Measurements from ENCODE around the gene RAB15. TPM values are rescaled to one million over a fixed set of nuclear protein-coding genes. Genes with fewer than 3 reads are reported as not detected.

Gene RAB15
- total and polyA plus RNA-seq, 2 donors (not counting 3 experiments of a cell fraction or from before 2014, with no cell fraction given), result 24.9 to 33.3 TPM

DNA sequence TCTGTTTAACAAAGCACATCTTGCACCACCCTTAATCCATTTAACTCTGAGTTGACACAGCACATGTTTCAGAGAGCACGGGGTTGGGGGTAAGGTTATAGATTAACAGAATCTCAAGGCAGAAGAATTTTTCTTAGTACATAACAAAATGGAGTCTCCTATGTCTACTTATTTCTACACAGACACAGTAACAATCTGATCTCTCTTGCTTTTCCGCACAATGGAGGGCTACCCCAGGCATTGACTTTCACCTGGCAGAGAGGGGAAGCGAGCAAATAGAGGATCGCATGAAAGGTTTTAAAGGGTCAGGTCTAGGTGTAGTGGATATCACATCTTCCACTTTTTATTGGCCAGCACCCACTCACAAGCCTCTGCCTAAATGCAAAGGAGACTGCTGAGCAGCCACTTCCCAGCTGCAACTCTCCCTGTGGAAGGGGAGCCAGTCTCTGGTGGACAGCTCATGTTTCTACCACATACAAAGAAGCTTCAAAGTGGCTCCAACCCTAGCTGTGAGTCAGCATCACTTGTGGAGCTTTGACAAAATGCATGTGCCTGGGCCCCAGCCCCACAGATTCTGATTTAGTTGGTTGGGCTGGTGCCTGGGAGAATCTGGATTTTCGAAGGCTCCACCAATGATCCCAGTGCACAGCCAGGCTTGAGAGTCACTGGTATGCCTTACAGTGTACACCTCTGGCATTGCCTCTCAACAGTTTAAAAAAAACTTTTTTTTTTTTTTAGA is 7.4 kb upstream of the RAB15 start:
- DNase-seq (ENCODE audit: low read depth, low spot score) (no peak), FAIRE-seq (no peak)
- no peaks in the 10 kb centered on the region for H3K9me1 ChIP-seq (replicated peaks; ENCODE audit: control insufficient read depth, extremely low read depth, insufficient read depth, low read length)
- H3K9ac ChIP-seq (replicated peaks; ENCODE audit: extremely low read depth, insufficient read depth, low read length), result no peak overlapping the region
- no peak overlapping the region for H3K4me3 ChIP-seq (replicated peaks in 1 of 3; ENCODE audit: insufficient read depth in 1 of 3, low read depth in 1 of 3, low read length in 3 of 3)
- intact Hi-C loops (cut with micrococcal nuclease) (loop anchor here (5.0 kb wide), 1 partner anchor 177 kb away; no protein-coding TSS in a partner anchor), dilution Hi-C loops (cut with MboI; ENCODE audit: extremely low pct_ligation_motif_present, low sequenced_read_pairs) (no loop called here)
- no peaks in the 10 kb centered on the region for H3K36me3 ChIP-seq (ENCODE audit: control insufficient read depth in 2 of 2, extremely low read depth in 1 of 2, insufficient read depth in 2 of 2, low read length in 2 of 2)
- BruUV-seq (replicated peaks), result no TSS peak
- no peaks in the 10 kb centered on the region for H3K9me3 ChIP-seq (replicated peaks; ENCODE audit: control insufficient read depth, insufficient read depth, low read length)
- ChIA-PET CTCF (interaction anchor here (0.7 kb wide), 1 partner anchor 41 kb away, joined by 3 read pairs; no protein-coding TSS in a partner anchor), POLR2A (no interaction called here)
- H3K79me2 ChIP-seq (ENCODE audit: control insufficient read depth, insufficient read depth, low read length), result no peaks in the 10 kb centered on the region
- no peaks in the 10 kb centered on the region for H4K20me1 ChIP-seq (replicated peaks; ENCODE audit: control insufficient read depth, extremely low read depth, insufficient read depth, low read length)
- no peak overlapping the region for H2AFZ ChIP-seq (ENCODE audit: low read depth, low read length)
- no peak overlapping the region for H3K27ac ChIP-seq (ENCODE audit: insufficient read depth, low read depth, low read length)
- peaks cover 3% of the 10 kb centered on the region for H3K4me1 ChIP-seq (ENCODE audit: control insufficient read depth, extremely low read depth, insufficient read depth, low read length)
- H3K4me2 ChIP-seq (ENCODE audit: insufficient read depth, low read length), result no peak overlapping the region
- peaks cover 15 to 20% of the 10 kb centered on the region in 2 experiments for H3K27me3 ChIP-seq (ENCODE audit: control insufficient read depth in 2 of 2, insufficient read depth in 2 of 2, low read length in 2 of 2)
- TF ChIP-seq POLR2AphosphoS5 (IDR thresholded peaks at IDR 0.05; ENCODE audit: insufficient read depth, low read depth, low read length) (no peak), EZH2 (IDR thresholded peaks at IDR 0.05; ENCODE audit: borderline replicate concordance, low read depth, low read length, severe bottlenecking) (no peak), FOS (IDR thresholded peaks at IDR 0.05; ENCODE audit: borderline replicate concordance, insufficient read depth, low read length) (no peak), GATA2 (IDR thresholded peaks at IDR 0.05; ENCODE audit: insufficient read depth, insufficient read length, low read depth, low read length) (no peak), JUN (IDR thresholded peaks at IDR 0.05; ENCODE audit: borderline replicate concordance, insufficient read depth, insufficient read length, low read depth) (no peak), MYC (IDR thresholded peaks at IDR 0.05; ENCODE audit: low read depth, low read length) (no peak), POLR2A (IDR thresholded peaks at IDR 0.05; ENCODE audit: low read depth, low read length) (no peak)
- TF ChIP-seq, protein P1, sequence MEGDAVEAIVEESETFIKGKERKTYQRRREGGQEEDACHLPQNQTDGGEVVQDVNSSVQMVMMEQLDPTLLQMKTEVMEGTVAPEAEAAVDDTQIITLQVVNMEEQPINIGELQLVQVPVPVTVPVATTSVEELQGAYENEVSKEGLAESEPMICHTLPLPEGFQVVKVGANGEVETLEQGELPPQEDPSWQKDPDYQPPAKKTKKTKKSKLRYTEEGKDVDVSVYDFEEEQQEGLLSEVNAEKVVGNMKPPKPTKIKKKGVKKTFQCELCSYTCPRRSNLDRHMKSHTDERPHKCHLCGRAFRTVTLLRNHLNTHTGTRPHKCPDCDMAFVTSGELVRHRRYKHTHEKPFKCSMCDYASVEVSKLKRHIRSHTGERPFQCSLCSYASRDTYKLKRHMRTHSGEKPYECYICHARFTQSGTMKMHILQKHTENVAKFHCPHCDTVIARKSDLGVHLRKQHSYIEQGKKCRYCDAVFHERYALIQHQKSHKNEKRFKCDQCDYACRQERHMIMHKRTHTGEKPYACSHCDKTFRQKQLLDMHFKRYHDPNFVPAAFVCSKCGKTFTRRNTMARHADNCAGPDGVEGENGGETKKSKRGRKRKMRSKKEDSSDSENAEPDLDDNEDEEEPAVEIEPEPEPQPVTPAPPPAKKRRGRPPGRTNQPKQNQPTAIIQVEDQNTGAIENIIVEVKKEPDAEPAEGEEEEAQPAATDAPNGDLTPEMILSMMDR (IDR thresholded peaks at IDR 0.05; ENCODE audit: extremely low read depth in 1 of 2, insufficient read depth in 1 of 2, low read depth in 1 of 2, low read length in 2 of 2), result no peak
- TF ChIP-seq, protein P2, sequence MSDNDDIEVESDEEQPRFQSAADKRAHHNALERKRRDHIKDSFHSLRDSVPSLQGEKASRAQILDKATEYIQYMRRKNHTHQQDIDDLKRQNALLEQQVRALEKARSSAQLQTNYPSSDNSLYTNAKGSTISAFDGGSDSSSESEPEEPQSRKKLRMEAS (IDR thresholded peaks at IDR 0.05; ENCODE audit: insufficient read depth, insufficient read length), result no peak

Measured in endothelial cell of umbilical vein (primary cell).